HG03280 (cell line): ENCODE results near the gene AMOTL1.
"Not testable (repeated sequence)": the region's sequence is repeated elsewhere in the genome, so short reads cannot be mapped to it uniquely, and the experiment has no call there.

Experiments used
- ATAC-seq: cut with Tn5 transposase; IDR thresholded peaks from one replicate; pipeline ENCODE4 v1.9.1; 2021; ENCODE audit warnings: mild to moderate bottlenecking, moderate library complexity; ENCODE audit not compliant: unreplicated experiment

Gene AMOTL1

GRCh38 chr11:94821439-94821838 is 53.3 kb downstream of the AMOTL1 start:
- ATAC-seq, result no peak

- ATAC-seq, result no peak
These were observed 53.9 kb downstream of the AMOTL1 start for GRCh38 chr11:94822080-94822479.

GRCh38 chr11:94823102-94823732 is 55.1 kb downstream of the AMOTL1 start:
- ATAC-seq, result no peak

GRCh38 chr11:94825031-94825430 is 56.9 kb downstream of the AMOTL1 start:
- no peak for ATAC-seq

- no peak for ATAC-seq
These were observed 57.3 kb downstream of the AMOTL1 start for GRCh38 chr11:94825481-94825880.

- ATAC-seq, result no peak
These were observed 58.3 kb downstream of the AMOTL1 start for GRCh38 chr11:94826415-94826814.

- no peak for ATAC-seq
These were observed 59.9 kb downstream of the AMOTL1 start for GRCh38 chr11:94828088-94828487.

GRCh38 chr11:94830722-94831510 is 62.8 kb downstream of the AMOTL1 start:
- ATAC-seq, result no peak

- ATAC-seq, result no peak
These were observed 63.4 kb downstream of the AMOTL1 start for GRCh38 chr11:94831529-94831928.

- no peak for ATAC-seq
These were observed 64.6 kb downstream of the AMOTL1 start for GRCh38 chr11:94832604-94833235.

GRCh38 chr11:94834911-94835593 is 66.9 kb downstream of the AMOTL1 start:
- no peak for ATAC-seq

- no peak for ATAC-seq
These were observed 67.4 kb downstream of the AMOTL1 start for GRCh38 chr11:94835594-94835927.

- no peak for ATAC-seq
These were observed 69.2 kb downstream of the AMOTL1 start for GRCh38 chr11:94837317-94837716.

GRCh38 chr11:94838027-94838731 is 70.0 kb downstream of the AMOTL1 start:
- no peak for ATAC-seq

GRCh38 chr11:94840209-94840608 is 72.1 kb downstream of the AMOTL1 start:
- ATAC-seq, result no peak

- no peak for ATAC-seq
These were observed 75.9 kb downstream of the AMOTL1 start for GRCh38 chr11:94844031-94844430.

- no peak for ATAC-seq
These were observed 77.5 kb downstream of the AMOTL1 start for GRCh38 chr11:94845622-94846021.

- ATAC-seq, result no peak
These were observed 81.7 kb downstream of the AMOTL1 start for GRCh38 chr11:94849839-94850238.

- ATAC-seq, result no peak
These were observed 83.9 kb downstream of the AMOTL1 start for GRCh38 chr11:94851864-94852636.

GRCh38 chr11:94853288-94853687 is 85.1 kb downstream of the AMOTL1 start:
- not testable (repeated sequence) for ATAC-seq
